ENCODE data around the gene TMA7. TPM values are rescaled to one million over a fixed set of nuclear protein-coding genes. Genes with fewer than 3 reads are reported as not detected.
A peak's percentile ranks its signal among the peaks of the same experiment; 100 is the strongest.

The TMA7 gene
- total and polyA plus RNA-seq, 2 of the 13 experiments (the other 11 are each of a cell fraction or from before 2014, with no cell fraction given), result 100 to 486 TPM

- no peak for TF ChIP-seq ZNF768 (CRISPR knock-in tag; IDR thresholded peaks at IDR 0.05)
- no peak for TF ChIP-seq ZNF225 (CRISPR knock-in tag; IDR thresholded peaks at IDR 0.05)
- no peak for TF ChIP-seq ZNF562 (CRISPR knock-in tag; IDR thresholded peaks at IDR 0.05; ENCODE audit: borderline replicate concordance)
- TF ChIP-seq HDAC1 (CRISPR knock-in tag; IDR thresholded peaks at IDR 0.05), result peak; percentile 36; the same call in 1 of the 2 replicates
- TF ChIP-seq LCORL (IDR thresholded peaks at IDR 0.05), result no peak
- TF ChIP-seq LCORL (CRISPR knock-in tag; IDR thresholded peaks at IDR 0.05), result 0 out of 2 replicates have a peak, but pooled peaks have one; percentile 41
- no peak for TF ChIP-seq ISX (CRISPR knock-in tag; conservative IDR thresholded peaks at IDR 0.05)
- TF ChIP-seq, protein P1, sequence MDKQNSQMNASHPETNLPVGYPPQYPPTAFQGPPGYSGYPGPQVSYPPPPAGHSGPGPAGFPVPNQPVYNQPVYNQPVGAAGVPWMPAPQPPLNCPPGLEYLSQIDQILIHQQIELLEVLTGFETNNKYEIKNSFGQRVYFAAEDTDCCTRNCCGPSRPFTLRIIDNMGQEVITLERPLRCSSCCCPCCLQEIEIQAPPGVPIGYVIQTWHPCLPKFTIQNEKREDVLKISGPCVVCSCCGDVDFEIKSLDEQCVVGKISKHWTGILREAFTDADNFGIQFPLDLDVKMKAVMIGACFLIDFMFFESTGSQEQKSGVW (CRISPR knock-in tag; IDR thresholded peaks at IDR 0.05; ENCODE audit: borderline replicate concordance), result no peak
- 0 out of 2 replicates have a peak, but pooled peaks have one; percentile 42 for TF ChIP-seq CENPBD1 (CRISPR knock-in tag; IDR thresholded peaks at IDR 0.05; ENCODE audit: borderline replicate concordance, low read depth)
- no peak for TF ChIP-seq JDP2 (CRISPR knock-in tag; IDR thresholded peaks at IDR 0.05; ENCODE audit: borderline replicate concordance)
- TF ChIP-seq ZNF816 (CRISPR knock-in tag; IDR thresholded peaks at IDR 0.05; ENCODE audit: borderline replicate concordance), result no peak
- TF ChIP-seq, protein P2, sequence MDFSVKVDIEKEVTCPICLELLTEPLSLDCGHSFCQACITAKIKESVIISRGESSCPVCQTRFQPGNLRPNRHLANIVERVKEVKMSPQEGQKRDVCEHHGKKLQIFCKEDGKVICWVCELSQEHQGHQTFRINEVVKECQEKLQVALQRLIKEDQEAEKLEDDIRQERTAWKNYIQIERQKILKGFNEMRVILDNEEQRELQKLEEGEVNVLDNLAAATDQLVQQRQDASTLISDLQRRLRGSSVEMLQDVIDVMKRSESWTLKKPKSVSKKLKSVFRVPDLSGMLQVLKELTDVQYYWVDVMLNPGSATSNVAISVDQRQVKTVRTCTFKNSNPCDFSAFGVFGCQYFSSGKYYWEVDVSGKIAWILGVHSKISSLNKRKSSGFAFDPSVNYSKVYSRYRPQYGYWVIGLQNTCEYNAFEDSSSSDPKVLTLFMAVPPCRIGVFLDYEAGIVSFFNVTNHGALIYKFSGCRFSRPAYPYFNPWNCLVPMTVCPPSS (IDR thresholded peaks at IDR 0.05), result no peak
- TF ChIP-seq, protein P3, sequence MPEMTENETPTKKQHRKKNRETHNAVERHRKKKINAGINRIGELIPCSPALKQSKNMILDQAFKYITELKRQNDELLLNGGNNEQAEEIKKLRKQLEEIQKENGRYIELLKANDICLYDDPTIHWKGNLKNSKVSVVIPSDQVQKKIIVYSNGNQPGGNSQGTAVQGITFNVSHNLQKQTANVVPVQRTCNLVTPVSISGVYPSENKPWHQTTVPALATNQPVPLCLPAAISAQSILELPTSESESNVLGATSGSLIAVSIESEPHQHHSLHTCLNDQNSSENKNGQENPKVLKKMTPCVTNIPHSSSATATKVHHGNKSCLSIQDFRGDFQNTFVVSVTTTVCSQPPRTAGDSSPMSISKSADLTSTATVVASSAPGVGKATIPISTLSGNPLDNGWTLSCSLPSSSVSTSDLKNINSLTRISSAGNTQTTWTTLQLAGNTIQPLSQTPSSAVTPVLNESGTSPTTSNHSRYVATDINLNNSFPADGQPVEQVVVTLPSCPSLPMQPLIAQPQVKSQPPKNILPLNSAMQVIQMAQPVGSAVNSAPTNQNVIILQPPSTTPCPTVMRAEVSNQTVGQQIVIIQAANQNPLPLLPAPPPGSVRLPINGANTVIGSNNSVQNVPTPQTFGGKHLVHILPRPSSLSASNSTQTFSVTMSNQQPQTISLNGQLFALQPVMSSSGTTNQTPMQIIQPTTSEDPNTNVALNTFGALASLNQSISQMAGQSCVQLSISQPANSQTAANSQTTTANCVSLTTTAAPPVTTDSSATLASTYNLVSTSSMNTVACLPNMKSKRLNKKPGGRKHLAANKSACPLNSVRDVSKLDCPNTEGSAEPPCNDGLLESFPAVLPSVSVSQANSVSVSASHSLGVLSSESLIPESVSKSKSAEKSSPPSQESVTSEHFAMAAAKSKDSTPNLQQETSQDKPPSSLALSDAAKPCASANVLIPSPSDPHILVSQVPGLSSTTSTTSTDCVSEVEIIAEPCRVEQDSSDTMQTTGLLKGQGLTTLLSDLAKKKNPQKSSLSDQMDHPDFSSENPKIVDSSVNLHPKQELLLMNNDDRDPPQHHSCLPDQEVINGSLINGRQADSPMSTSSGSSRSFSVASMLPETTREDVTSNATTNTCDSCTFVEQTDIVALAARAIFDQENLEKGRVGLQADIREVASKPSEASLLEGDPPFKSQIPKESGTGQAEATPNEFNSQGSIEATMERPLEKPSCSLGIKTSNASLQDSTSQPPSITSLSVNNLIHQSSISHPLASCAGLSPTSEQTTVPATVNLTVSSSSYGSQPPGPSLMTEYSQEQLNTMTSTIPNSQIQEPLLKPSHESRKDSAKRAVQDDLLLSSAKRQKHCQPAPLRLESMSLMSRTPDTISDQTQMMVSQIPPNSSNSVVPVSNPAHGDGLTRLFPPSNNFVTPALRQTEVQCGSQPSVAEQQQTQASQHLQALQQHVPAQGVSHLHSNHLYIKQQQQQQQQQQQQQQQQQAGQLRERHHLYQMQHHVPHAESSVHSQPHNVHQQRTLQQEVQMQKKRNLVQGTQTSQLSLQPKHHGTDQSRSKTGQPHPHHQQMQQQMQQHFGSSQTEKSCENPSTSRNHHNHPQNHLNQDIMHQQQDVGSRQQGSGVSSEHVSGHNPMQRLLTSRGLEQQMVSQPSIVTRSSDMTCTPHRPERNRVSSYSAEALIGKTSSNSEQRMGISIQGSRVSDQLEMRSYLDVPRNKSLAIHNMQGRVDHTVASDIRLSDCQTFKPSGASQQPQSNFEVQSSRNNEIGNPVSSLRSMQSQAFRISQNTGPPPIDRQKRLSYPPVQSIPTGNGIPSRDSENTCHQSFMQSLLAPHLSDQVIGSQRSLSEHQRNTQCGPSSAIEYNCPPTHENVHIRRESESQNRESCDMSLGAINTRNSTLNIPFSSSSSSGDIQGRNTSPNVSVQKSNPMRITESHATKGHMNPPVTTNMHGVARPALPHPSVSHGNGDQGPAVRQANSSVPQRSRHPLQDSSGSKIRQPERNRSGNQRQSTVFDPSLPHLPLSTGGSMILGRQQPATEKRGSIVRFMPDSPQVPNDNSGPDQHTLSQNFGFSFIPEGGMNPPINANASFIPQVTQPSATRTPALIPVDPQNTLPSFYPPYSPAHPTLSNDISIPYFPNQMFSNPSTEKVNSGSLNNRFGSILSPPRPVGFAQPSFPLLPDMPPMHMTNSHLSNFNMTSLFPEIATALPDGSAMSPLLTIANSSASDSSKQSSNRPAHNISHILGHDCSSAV (CRISPR knock-in tag; IDR thresholded peaks at IDR 0.05; ENCODE audit: borderline replicate concordance), result no peak
These were observed 13.0 kb upstream of the TMA7 start (continued) for GRCh38 chr3:48426944-48427629.
